DND-41 (cell line): Measurements from ENCODE around the gene ANKRD26.

Source experiments
- CTCF ChIP-seq: IDR thresholded peaks from 2 replicates; pipeline ENCODE4 v1.5.1; 2012; ENCODE audit warnings: borderline replicate concordance, low read length, moderate library complexity, mild to moderate bottlenecking; ENCODE audit not compliant: poor library complexity, severe bottlenecking; ENCODE audit errors: extremely low read depth
- EZH2 ChIP-seq: IDR thresholded peaks from 3 replicates; pipeline ENCODE4 v1.6.1; 2012; ENCODE audit warnings: borderline replicate concordance, low read depth, mild to moderate bottlenecking, moderate library complexity, low read length, inconsistent platforms; ENCODE audit not compliant: severe bottlenecking

- TF ChIP-seq CTCF = no peak
- TF ChIP-seq EZH2 = no peak
Observed at GRCh38 chr10:27104919-27105318, 4.6 kb upstream of the ANKRD26 start.
